HepG2 (cell line): ENCODE data around the gene TBC1D1. TPM values are rescaled to one million over a fixed set of nuclear protein-coding genes. Genes with fewer than 3 reads are reported as not detected.

Experiments
- BCL6 ChIP-seq: IDR thresholded peaks from 2 replicates; pipeline ENCODE4 v1.6.1; 2016; ENCODE audit warnings: missing genetic modification reagents, missing compliant biosample characterization
- CBX5 ChIP-seq: sonication (generic); formaldehyde crosslinking; IDR thresholded peaks from 2 replicates; pipeline ENCODE4 v1.4.0; 2020; ENCODE audit warnings: missing genetic modification reagents, borderline replicate concordance
- CCDC6 ChIP-seq: sonication (generic); formaldehyde crosslinking; IDR thresholded peaks from 2 replicates; pipeline ENCODE4 v1.8.1; 2022; ENCODE audit warnings: mild to moderate bottlenecking, missing genetic modification reagents, moderate library complexity
- CEBPB ChIP-seq: IDR thresholded peaks from 2 replicates; pipeline ENCODE4 v1.6.1; 2011; ENCODE audit warnings: low read depth, low read length, improper control_type of control experiment, borderline replicate concordance
- GATAD2A ChIP-seq: IDR thresholded peaks from 2 replicates; pipeline ENCODE4 v1.6.1; 2016
- KLF12 ChIP-seq: sonication (generic); formaldehyde crosslinking; IDR thresholded peaks from 2 replicates; pipeline ENCODE4 v1.4.0; 2020; ENCODE audit warnings: missing genetic modification reagents, borderline replicate concordance
- MNT ChIP-seq: fragments of 450-650 bp; IDR thresholded peaks from 2 replicates; pipeline ENCODE4 v1.6.1; 2016
- MXD4 ChIP-seq: IDR thresholded peaks from 2 replicates; pipeline ENCODE4 v1.6.1; 2016; ENCODE audit warnings: mild to moderate bottlenecking, missing biosample characterization, missing genetic modification reagents
- RAD21 ChIP-seq: fragments of 450-650 bp; formaldehyde crosslinking; IDR thresholded peaks from 2 replicates; pipeline ENCODE4 v1.5.0; 2020; ENCODE audit warnings: mild to moderate bottlenecking
- SALL1 ChIP-seq: sonication (generic); formaldehyde crosslinking; IDR thresholded peaks from 2 replicates; pipeline ENCODE4 v1.8.0; 2022; ENCODE audit warnings: mild to moderate bottlenecking, missing genetic modification reagents
- SOX5 ChIP-seq: IDR thresholded peaks from 2 replicates; pipeline ENCODE4 v1.6.1; 2016; ENCODE audit warnings: borderline replicate concordance
- TBL1XR1 ChIP-seq: fragments of 150-350 bp; IDR thresholded peaks from 2 replicates; pipeline ENCODE4 v1.6.1; 2014; ENCODE audit warnings: borderline replicate concordance, low read length; ENCODE audit not compliant: partially characterized antibody
- THAP9 ChIP-seq: sonication (generic); formaldehyde crosslinking; IDR thresholded peaks from 2 replicates; pipeline ENCODE4; 2020; ENCODE audit warnings: missing genetic modification reagents, mild to moderate bottlenecking, borderline replicate concordance
- ZFP36 ChIP-seq: fragments of 150-350 bp; IDR thresholded peaks from 2 replicates; pipeline ENCODE4 v1.6.1; 2018; ENCODE audit warnings: borderline replicate concordance, low read length, low read depth; ENCODE audit not compliant: partially characterized antibody
- ZMYM4 ChIP-seq: sonication (generic); formaldehyde crosslinking; IDR thresholded peaks from 2 replicates; pipeline ENCODE4 v1.8.1; 2023; ENCODE audit warnings: mild to moderate bottlenecking, missing genetic modification reagents
- ZNF235 ChIP-seq: sonication (generic); formaldehyde crosslinking; IDR thresholded peaks from 2 replicates; pipeline ENCODE4 v1.8.1; 2023; ENCODE audit warnings: mild to moderate bottlenecking, missing genetic modification reagents, borderline replicate concordance
- ZNF775 ChIP-seq: sonication (generic); formaldehyde crosslinking; IDR thresholded peaks from 2 replicates; pipeline ENCODE4 v1.4.0; 2020; ENCODE audit warnings: missing genetic modification reagents, mild to moderate bottlenecking, moderate library complexity, borderline replicate concordance
- ZNF850 ChIP-seq: sonication (generic); formaldehyde crosslinking; conservative IDR thresholded peaks from 2 replicates; pipeline ENCODE4 v1.9.0; 2021; ENCODE audit warnings: mild to moderate bottlenecking, missing genetic modification reagents
- polyA plus RNA-seq, 8 experiments: library from polyadenylated mRNA; depleted of rRNA in 3 of 8; stranded (reverse) in 7 of 8; unstranded in 1 of 8; fragments of >200 nt; fragmentation: Illumina TruSeq in 4 of 8; extraction: Trizol in 4 of 8; gene quantifications; 2 replicates each; pipeline versions ENCODE4 v1.2.1 to v1.2.3, GENCODE V29; 2011 to 2016; ENCODE audit warnings: low read depth in 4 of 8, missing spikeins in 1 of 8, mixed read lengths in 1 of 8; ENCODE audit not compliant: insufficient read depth in 1 of 8
- total RNA-seq, 5 experiments: library from RNA; depleted of rRNA; stranded (reverse); fragments of >200 nt; fragmentation: Illumina TruSeq; extraction: Trizol; gene quantifications; 2 replicates each; pipeline ENCODE4 v1.2.3, GENCODE V29; 2016; ENCODE audit warnings: low read depth in 1 of 5
- TF ChIP-seq, protein P1 (sequence below): sonication (generic); formaldehyde crosslinking; conservative IDR thresholded peaks from 2 replicates; pipeline ENCODE4 v1.5.0; 2020; ENCODE audit warnings: missing genetic modification reagents
- TF ChIP-seq, protein P2 (sequence below): IDR thresholded peaks from 2 replicates; pipeline ENCODE4 v1.6.1; 2016; ENCODE audit warnings: mild to moderate bottlenecking
- TF ChIP-seq, protein P3 (sequence below): IDR thresholded peaks from 2 replicates; pipeline ENCODE4 v1.6.1; 2018; ENCODE audit warnings: missing genetic modification reagents, mild to moderate bottlenecking, missing compliant biosample characterization

Gene TBC1D1
- total and polyA plus RNA-seq, 2 of the 13 experiments (the other 11 are each of a cell fraction or from before 2014, with no cell fraction given): 37.3 to 62.8 TPM

- TF ChIP-seq BCL6 (CRISPR knock-in tag) (peak; percentile 96), ZMYM4 (CRISPR knock-in tag) (peak; percentile 64), TBL1XR1 (peak; percentile 42), MXD4 (peak; percentile 22; the same call in 1 of the 2 replicates), SOX5 (peak; percentile 17; the same call in 1 of the 2 replicates), ZNF775 (CRISPR knock-in tag) (peak; percentile 74; the same call in 1 of the 2 replicates), ZFP36 (peak; percentile 23), MNT (peak; percentile 72), ZNF850 (CRISPR knock-in tag) (peak; percentile 100), ZNF235 (CRISPR knock-in tag) (no peak), GATAD2A (CRISPR knock-in tag) (peak; percentile 48; the same call in 1 of the 2 replicates), THAP9 (no peak), RAD21 (CRISPR knock-in tag) (peak; percentile 95), CCDC6 (CRISPR knock-in tag) (no peak), CEBPB (no peak), KLF12 (CRISPR knock-in tag) (0 out of 2 replicates have a peak, but pooled peaks have one; percentile 16), SALL1 (CRISPR knock-in tag) (peak; percentile 44; the same call in 1 of the 2 replicates), CBX5 (0 out of 2 replicates have a peak, but pooled peaks have one; percentile 47)
- TF ChIP-seq, protein P1, sequence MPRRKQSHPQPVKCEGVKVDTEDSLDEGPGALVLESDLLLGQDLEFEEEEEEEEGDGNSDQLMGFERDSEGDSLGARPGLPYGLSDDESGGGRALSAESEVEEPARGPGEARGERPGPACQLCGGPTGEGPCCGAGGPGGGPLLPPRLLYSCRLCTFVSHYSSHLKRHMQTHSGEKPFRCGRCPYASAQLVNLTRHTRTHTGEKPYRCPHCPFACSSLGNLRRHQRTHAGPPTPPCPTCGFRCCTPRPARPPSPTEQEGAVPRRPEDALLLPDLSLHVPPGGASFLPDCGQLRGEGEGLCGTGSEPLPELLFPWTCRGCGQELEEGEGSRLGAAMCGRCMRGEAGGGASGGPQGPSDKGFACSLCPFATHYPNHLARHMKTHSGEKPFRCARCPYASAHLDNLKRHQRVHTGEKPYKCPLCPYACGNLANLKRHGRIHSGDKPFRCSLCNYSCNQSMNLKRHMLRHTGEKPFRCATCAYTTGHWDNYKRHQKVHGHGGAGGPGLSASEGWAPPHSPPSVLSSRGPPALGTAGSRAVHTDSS (CRISPR knock-in tag): no peak
- TF ChIP-seq, protein P2, sequence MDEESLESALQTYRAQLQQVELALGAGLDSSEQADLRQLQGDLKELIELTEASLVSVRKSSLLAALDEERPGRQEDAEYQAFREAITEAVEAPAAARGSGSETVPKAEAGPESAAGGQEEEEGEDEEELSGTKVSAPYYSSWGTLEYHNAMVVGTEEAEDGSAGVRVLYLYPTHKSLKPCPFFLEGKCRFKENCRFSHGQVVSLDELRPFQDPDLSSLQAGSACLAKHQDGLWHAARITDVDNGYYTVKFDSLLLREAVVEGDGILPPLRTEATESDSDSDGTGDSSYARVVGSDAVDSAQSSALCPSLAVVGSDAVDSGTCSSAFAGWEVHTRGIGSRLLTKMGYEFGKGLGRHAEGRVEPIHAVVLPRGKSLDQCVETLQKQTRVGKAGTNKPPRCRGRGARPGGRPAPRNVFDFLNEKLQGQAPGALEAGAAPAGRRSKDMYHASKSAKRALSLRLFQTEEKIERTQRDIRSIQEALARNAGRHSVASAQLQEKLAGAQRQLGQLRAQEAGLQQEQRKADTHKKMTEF (CRISPR knock-in tag): peak; percentile 53; the same call in 1 of the 2 replicates
- TF ChIP-seq, protein P3, sequence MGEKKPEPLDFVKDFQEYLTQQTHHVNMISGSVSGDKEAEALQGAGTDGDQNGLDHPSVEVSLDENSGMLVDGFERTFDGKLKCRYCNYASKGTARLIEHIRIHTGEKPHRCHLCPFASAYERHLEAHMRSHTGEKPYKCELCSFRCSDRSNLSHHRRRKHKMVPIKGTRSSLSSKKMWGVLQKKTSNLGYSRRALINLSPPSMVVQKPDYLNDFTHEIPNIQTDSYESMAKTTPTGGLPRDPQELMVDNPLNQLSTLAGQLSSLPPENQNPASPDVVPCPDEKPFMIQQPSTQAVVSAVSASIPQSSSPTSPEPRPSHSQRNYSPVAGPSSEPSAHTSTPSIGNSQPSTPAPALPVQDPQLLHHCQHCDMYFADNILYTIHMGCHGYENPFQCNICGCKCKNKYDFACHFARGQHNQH: 0 out of 2 replicates have a peak, but pooled peaks have one; percentile 29
Measured at GRCh38 chr4:38179690-38180377, 288.9 kb downstream of the TBC1D1 start (continued).
